ENCODE results near the gene PTPRK. TPM values are rescaled to one million over a fixed set of nuclear protein-coding genes. Genes with fewer than 3 reads are reported as not detected.

Gene PTPRK
- polyA plus RNA-seq, 3 donors, result 54.2 to 57.7 (median 56.0) TPM

GRCh38 chr6:128111096-128111495 is 409.3 kb downstream of the PTPRK start:
- no peak for DNase-seq (ENCODE audit: low read depth in 3 of 3, low spot score in 2 of 3)

GRCh38 chr6:128107682-128108081 is 412.7 kb downstream of the PTPRK start:
- DNase-seq (ENCODE audit: low read depth in 3 of 3, low spot score in 2 of 3), result no peak

GRCh38 chr6:128099571-128100197 is 420.7 kb downstream of the PTPRK start:
- no peak for DNase-seq (ENCODE audit: low read depth in 3 of 3, low spot score in 2 of 3)

- DNase-seq (ENCODE audit: low read depth in 3 of 3, low spot score in 2 of 3), result no peak
Observed at GRCh38 chr6:128098000-128098581, 422.3 kb downstream of the PTPRK start.

- no peak for DNase-seq (ENCODE audit: low read depth in 3 of 3, low spot score in 2 of 3)
Observed at GRCh38 chr6:128097009-128097408, 423.4 kb downstream of the PTPRK start.

- DNase-seq (ENCODE audit: low read depth in 3 of 3, low spot score in 2 of 3), result no peak
Observed at GRCh38 chr6:128095362-128095761, 425.0 kb downstream of the PTPRK start.

- no peak for DNase-seq (ENCODE audit: low read depth in 3 of 3, low spot score in 2 of 3)
Observed at GRCh38 chr6:128079021-128079420, 441.4 kb downstream of the PTPRK start.

GRCh38 chr6:128078276-128078675 is 442.1 kb downstream of the PTPRK start:
- DNase-seq (ENCODE audit: low read depth in 3 of 3, low spot score in 2 of 3), result no peak

GRCh38 chr6:128076843-128077242 is 443.6 kb downstream of the PTPRK start:
- DNase-seq (ENCODE audit: low read depth in 3 of 3, low spot score in 2 of 3), result no peak

GRCh38 chr6:128074567-128074966 is 445.8 kb downstream of the PTPRK start:
- no peak for DNase-seq (ENCODE audit: low read depth in 3 of 3, low spot score in 2 of 3)

- DNase-seq (ENCODE audit: low read depth in 3 of 3, low spot score in 2 of 3), result no peak
Observed at GRCh38 chr6:128073389-128073788, 447.0 kb downstream of the PTPRK start.

- DNase-seq (ENCODE audit: low read depth in 3 of 3, low spot score in 2 of 3), result no peak
Observed at GRCh38 chr6:128071212-128071611, 449.2 kb downstream of the PTPRK start.

- DNase-seq (ENCODE audit: low read depth in 3 of 3, low spot score in 2 of 3), result no peak
Observed at GRCh38 chr6:128070406-128070805, 450.0 kb downstream of the PTPRK start.

- no peak for DNase-seq (ENCODE audit: low read depth in 3 of 3, low spot score in 2 of 3)
Observed at GRCh38 chr6:128069188-128069587, 451.2 kb downstream of the PTPRK start.

- DNase-seq (ENCODE audit: low read depth in 3 of 3, low spot score in 2 of 3), result no peak
Observed at GRCh38 chr6:128068119-128068479, 452.3 kb downstream of the PTPRK start.

GRCh38 chr6:128067446-128068118 is 452.8 kb downstream of the PTPRK start:
- no peak for DNase-seq (ENCODE audit: low read depth in 3 of 3, low spot score in 2 of 3)

- no peak for DNase-seq (ENCODE audit: low read depth in 3 of 3, low spot score in 2 of 3)
Observed at GRCh38 chr6:128065072-128065471, 455.3 kb downstream of the PTPRK start.

- no peak for DNase-seq (ENCODE audit: low read depth in 3 of 3, low spot score in 2 of 3)
Observed at GRCh38 chr6:128064540-128064895, 455.9 kb downstream of the PTPRK start.

- no peak for DNase-seq (ENCODE audit: low read depth in 3 of 3, low spot score in 2 of 3)
Observed at GRCh38 chr6:128063850-128064539, 456.4 kb downstream of the PTPRK start.

GRCh38 chr6:128062882-128063603 is 457.4 kb downstream of the PTPRK start:
- DNase-seq (ENCODE audit: low read depth in 3 of 3, low spot score in 2 of 3), result no peak

- DNase-seq (ENCODE audit: low read depth in 3 of 3, low spot score in 2 of 3), result no peak
Observed at GRCh38 chr6:128057946-128058345, 462.5 kb downstream of the PTPRK start.
